T47D (cell line): ENCODE results near the gene CCDC61.

Experiments
- DNase-seq, 2 experiments: peaks; one replicate each; pipeline versions ENCODE4 v3.0.0 to v3.0.0-alpha.2; 2011 to 2012; ENCODE audit warnings: low read depth in 1 of 2, low spot score in 1 of 2
- JUND ChIP-seq: IDR thresholded peaks from 2 replicates; pipeline ENCODE4 v1.6.1; 2012; ENCODE audit warnings: low read depth
- in situ Hi-C: cut with HindIII; loops from 2 replicates; pipeline ENCODE4 v1.10.0; 2016; ENCODE audit warnings: low sequenced_read_pairs, low pct_unique_long_range_greater_than_20kb

CCDC61 gene

GRCh38 chr19:45985321-45985720, 9.9 kb upstream of the CCDC61 start:
- no peak for DNase-seq

GRCh38 chr19:45990113-45990728, 5.0 kb upstream of the CCDC61 start:
- in situ Hi-C loops, result no loop called here
- no peak for DNase-seq
- no peak for TF ChIP-seq JUND

More at GRCh38 chr19:45985321-45985720, 9.9 kb upstream of the CCDC61 start:
- no peak for TF ChIP-seq JUND
- in situ Hi-C loops, result no loop called here

GRCh38 chr19:45994456-45994997, 740 bp upstream of the CCDC61 start:
- no peak for TF ChIP-seq JUND
- DNase-seq, result no peak
- in situ Hi-C loops, result no loop called here

GRCh38 chr19:45995715-45996385, 583 bp downstream of the CCDC61 start:
- in situ Hi-C loops, result no loop called here
- no peak for DNase-seq
- TF ChIP-seq JUND, result no peak

GRCh38 chr19:45996933-45997332, 1.7 kb downstream of the CCDC61 start:
- in situ Hi-C loops, result no loop called here
- TF ChIP-seq JUND, result no peak
- no peak for DNase-seq

GRCh38 chr19:45998834-45999233, 3.6 kb downstream of the CCDC61 start:
- in situ Hi-C loops, result no loop called here
- TF ChIP-seq JUND, result no peak
- no peak for DNase-seq

- DNase-seq, result peak in 1 of 2 experiments; percentile 35
- in situ Hi-C loops, result no loop called here
- no peak for TF ChIP-seq JUND
These were observed 4.4 kb downstream of the CCDC61 start for GRCh38 chr19:45999653-46000121.

GRCh38 chr19:46000491-46001246, 5.4 kb downstream of the CCDC61 start:
- DNase-seq, result peak; percentile 73 to 75
- TF ChIP-seq JUND, result no peak
- in situ Hi-C loops, result no loop called here

- in situ Hi-C loops, result no loop called here
- no peak for TF ChIP-seq JUND
- no peak for DNase-seq
These were observed 7.5 kb downstream of the CCDC61 start for GRCh38 chr19:46002678-46003275.

- DNase-seq, result no peak
- TF ChIP-seq JUND, result no peak
- in situ Hi-C loops, result no loop called here
These were observed 11.1 kb downstream of the CCDC61 start for GRCh38 chr19:46006411-46006810.

GRCh38 chr19:46009530-46010510, 14.6 kb downstream of the CCDC61 start:
- TF ChIP-seq JUND, result no peak
- in situ Hi-C loops, result no loop called here
- peak in 1 of 2 experiments; percentile 66 for DNase-seq
